Memory B cell (primary cell): ENCODE data around the gene PADI4.
"Not testable (repeated sequence)": the region's sequence is repeated elsewhere in the genome, so short reads cannot be mapped to it uniquely, and the experiment has no call there.

Experiments used
- ATAC-seq: fragments of 150-1000 bp; cut with Tn5 transposase; 2 replicates; pipeline ENCODE4 v1.10.0; 2021; ENCODE audit warnings: low read depth, mild to moderate bottlenecking, moderate library complexity
- DNase-seq, 2 donors: peaks; one replicate each; pipeline ENCODE4 v3.0.0; 2022; ENCODE audit warnings: low spot score in 2 of 2
- H3K27ac Mint-ChIP-seq: one replicate; pipeline ENCODE4 v1.8.0; 2022; ENCODE audit warnings: mild to moderate bottlenecking, moderate library complexity, mixed read lengths
- H3K27me3 Mint-ChIP-seq: one replicate; pipeline ENCODE4 v1.8.0; 2022; ENCODE audit warnings: mixed read lengths
- H3K36me3 Mint-ChIP-seq: one replicate; pipeline ENCODE4 v1.8.0; 2022; ENCODE audit warnings: mild to moderate bottlenecking, mixed read lengths
- H3K4me1 Mint-ChIP-seq: one replicate; pipeline ENCODE4 v1.8.0; 2022; ENCODE audit warnings: mixed read lengths
- H3K4me3 Mint-ChIP-seq: one replicate; pipeline ENCODE4 v1.8.0; 2022; ENCODE audit warnings: mild to moderate bottlenecking, moderate library complexity, mixed read lengths
- H3K9me3 Mint-ChIP-seq: one replicate; pipeline ENCODE4 v1.8.0; 2022; ENCODE audit warnings: mixed read lengths

The PADI4 gene

GRCh38 chr1:17393230-17393629 is 85.2 kb downstream of the PADI4 start:
- peaks cover 10% of the 10 kb centered on the region for H3K4me1 Mint-ChIP-seq
- ATAC-seq (peak; percentile 66), DNase-seq (no peak)
- H3K36me3 Mint-ChIP-seq = no peaks in the 10 kb centered on the region
- H3K4me3 Mint-ChIP-seq = peak overlapping the region; percentile 21
- H3K27ac Mint-ChIP-seq = no peak overlapping the region
- no peaks in the 10 kb centered on the region for H3K9me3 Mint-ChIP-seq
- H3K27me3 Mint-ChIP-seq = peaks cover 2% of the 10 kb centered on the region

GRCh38 chr1:17397910-17398695 is 90.1 kb downstream of the PADI4 start:
- no peak overlapping the region for H3K27ac Mint-ChIP-seq
- H3K4me3 Mint-ChIP-seq = no peak overlapping the region
- H3K4me1 Mint-ChIP-seq = peaks cover 5% of the 10 kb centered on the region
- no peak for DNase-seq
- no peak for ATAC-seq
- no peaks in the 10 kb centered on the region for H3K9me3 Mint-ChIP-seq
- no peaks in the 10 kb centered on the region for H3K36me3 Mint-ChIP-seq
- peaks cover 2% of the 10 kb centered on the region for H3K27me3 Mint-ChIP-seq

- H3K27me3 Mint-ChIP-seq = no peaks in the 10 kb centered on the region
- DNase-seq (no peak), ATAC-seq (no peak)
- H3K4me1 Mint-ChIP-seq = no peaks in the 10 kb centered on the region
- H3K36me3 Mint-ChIP-seq = no peaks in the 10 kb centered on the region
- no peaks in the 10 kb centered on the region for H3K9me3 Mint-ChIP-seq
- no peak overlapping the region for H3K4me3 Mint-ChIP-seq
- H3K27ac Mint-ChIP-seq = no peak overlapping the region
Observed at GRCh38 chr1:17400725-17401341, 92.8 kb downstream of the PADI4 start.

- ATAC-seq = no peak
- H3K4me1 Mint-ChIP-seq = peaks cover 2% of the 10 kb centered on the region
- DNase-seq = no peak
- H3K27ac Mint-ChIP-seq = no peak overlapping the region
- H3K9me3 Mint-ChIP-seq = no peaks in the 10 kb centered on the region
- no peaks in the 10 kb centered on the region for H3K27me3 Mint-ChIP-seq
- H3K36me3 Mint-ChIP-seq = peaks cover 2% of the 10 kb centered on the region
- no peak overlapping the region for H3K4me3 Mint-ChIP-seq
Observed at GRCh38 chr1:17401841-17402240, 93.8 kb downstream of the PADI4 start.

- Mint-ChIP-seq H3K27me3 (no peaks in the 10 kb centered on the region), H3K27ac (no peak overlapping the region), H3K4me3 (no peak overlapping the region), H3K36me3 (peaks cover 4% of the 10 kb centered on the region), H3K4me1 (peaks cover 2% of the 10 kb centered on the region), H3K9me3 (no peaks in the 10 kb centered on the region)
- no peak for ATAC-seq
- no peak for DNase-seq
Observed at GRCh38 chr1:17403081-17403480, 95.1 kb downstream of the PADI4 start.

GRCh38 chr1:17404034-17404684 is 96.2 kb downstream of the PADI4 start:
- Mint-ChIP-seq H3K27me3 (no peaks in the 10 kb centered on the region), H3K4me3 (no peak overlapping the region), H3K4me1 (peaks cover 2% of the 10 kb centered on the region), H3K9me3 (no peaks in the 10 kb centered on the region), H3K36me3 (peaks cover 13% of the 10 kb centered on the region), H3K27ac (no peak overlapping the region)
- no peak for DNase-seq
- no peak for ATAC-seq

GRCh38 chr1:17404820-17405219 is 96.8 kb downstream of the PADI4 start:
- Mint-ChIP-seq H3K9me3 (no peaks in the 10 kb centered on the region), H3K36me3 (peaks cover 17% of the 10 kb centered on the region), H3K27ac (no peak overlapping the region), H3K4me1 (peaks cover 2% of the 10 kb centered on the region), H3K27me3 (no peaks in the 10 kb centered on the region), H3K4me3 (no peak overlapping the region)
- no peak for ATAC-seq
- DNase-seq = no peak

GRCh38 chr1:17405898-17406759 is 98.1 kb downstream of the PADI4 start:
- ATAC-seq = peak; percentile 79
- H3K27ac Mint-ChIP-seq = no peak overlapping the region
- H3K27me3 Mint-ChIP-seq = no peaks in the 10 kb centered on the region

GRCh38 chr1:17406760-17407475 is 98.9 kb downstream of the PADI4 start:
- H3K27me3 Mint-ChIP-seq, DNase-seq, H3K27ac Mint-ChIP-seq, ATAC-seq, H3K9me3 Mint-ChIP-seq, H3K4me1 Mint-ChIP-seq, H3K4me3 Mint-ChIP-seq: not testable (repeated sequence)
- H3K36me3 Mint-ChIP-seq = peaks cover 26% of the 10 kb centered on the region

More at GRCh38 chr1:17405898-17406759, 98.1 kb downstream of the PADI4 start:
- Mint-ChIP-seq H3K9me3 (no peaks in the 10 kb centered on the region), H3K4me3 (no peak overlapping the region), H3K4me1 (peaks cover 2% of the 10 kb centered on the region), H3K36me3 (peaks cover 24% of the 10 kb centered on the region)
- DNase-seq = peak; percentile 36 to 52

- not testable (repeated sequence) for H3K27me3 Mint-ChIP-seq, H3K4me3 Mint-ChIP-seq, H3K4me1 Mint-ChIP-seq, H3K27ac Mint-ChIP-seq, ATAC-seq, DNase-seq, H3K9me3 Mint-ChIP-seq
- H3K36me3 Mint-ChIP-seq = peaks cover 30% of the 10 kb centered on the region
Observed at GRCh38 chr1:17407786-17408514, 100.0 kb downstream of the PADI4 start.

- DNase-seq = no peak
Observed at GRCh38 chr1:17409391-17409811, 101.4 kb downstream of the PADI4 start.

GRCh38 chr1:17412093-17412870 is 104.3 kb downstream of the PADI4 start:
- H3K9me3 Mint-ChIP-seq = no peaks in the 10 kb centered on the region
- no peak overlapping the region for H3K4me3 Mint-ChIP-seq
- peak overlapping the region; percentile 41 for H3K27ac Mint-ChIP-seq
- ATAC-seq = no peak
- H3K36me3 Mint-ChIP-seq = peaks cover 46% of the 10 kb centered on the region
- H3K4me1 Mint-ChIP-seq = no peaks in the 10 kb centered on the region
- DNase-seq = no peak
- no peaks in the 10 kb centered on the region for H3K27me3 Mint-ChIP-seq

More at GRCh38 chr1:17409391-17409811, 101.4 kb downstream of the PADI4 start:
- Mint-ChIP-seq H3K9me3 (no peaks in the 10 kb centered on the region), H3K27ac (no peak overlapping the region), H3K4me1 (peaks cover 2% of the 10 kb centered on the region), H3K36me3 (peaks cover 36% of the 10 kb centered on the region), H3K4me3 (no peak overlapping the region), H3K27me3 (no peaks in the 10 kb centered on the region)
- no peak for ATAC-seq
